HepG2 (cell line): Measurements from ENCODE around the gene NT5C. TPM values are rescaled to one million over a fixed set of nuclear protein-coding genes. Genes with fewer than 3 reads are reported as not detected.

Source experiments
- E2F2 ChIP-seq: sonication (generic); formaldehyde crosslinking; IDR thresholded peaks from 2 replicates; pipeline ENCODE4 v1.4.0; 2020; ENCODE audit warnings: missing genetic modification reagents, borderline replicate concordance
- HNRNPL ChIP-seq: fragments of 200-400 bp; formaldehyde crosslinking; IDR thresholded peaks from 2 replicates; pipeline ENCODE4 v1.6.1; 2017; ENCODE audit warnings: mild to moderate bottlenecking, low read depth, low read length
- KDM2A ChIP-seq: sonication (generic); formaldehyde crosslinking; IDR thresholded peaks from 2 replicates; pipeline ENCODE4 v1.4.0; 2020; ENCODE audit warnings: low read depth, missing genetic modification reagents, borderline replicate concordance
- PITX1 ChIP-seq: sonication (generic); formaldehyde crosslinking; IDR thresholded peaks from 2 replicates; pipeline ENCODE4 v1.5.1; 2020; ENCODE audit warnings: mild to moderate bottlenecking, missing genetic modification reagents
- RFX1 ChIP-seq: fragments of 450-650 bp; IDR thresholded peaks from 2 replicates; pipeline ENCODE4 v1.6.1; 2017
- WIZ ChIP-seq: sonication (generic); formaldehyde crosslinking; IDR thresholded peaks from 2 replicates; pipeline ENCODE4 v1.5.1; 2020; ENCODE audit warnings: mild to moderate bottlenecking, missing genetic modification reagents
- ZNF235 ChIP-seq: sonication (generic); formaldehyde crosslinking; IDR thresholded peaks from 2 replicates; pipeline ENCODE4 v1.8.1; 2023; ENCODE audit warnings: mild to moderate bottlenecking, missing genetic modification reagents, borderline replicate concordance
- ZNF484 ChIP-seq: sonication (generic); formaldehyde crosslinking; IDR thresholded peaks from 2 replicates; pipeline ENCODE4 v1.5.1; 2020; ENCODE audit warnings: mild to moderate bottlenecking, low read depth, missing genetic modification reagents, borderline replicate concordance
- ZNF572 ChIP-seq: sonication (generic); formaldehyde crosslinking; IDR thresholded peaks from 2 replicates; pipeline ENCODE4 v1.5.1; 2020; ENCODE audit warnings: mild to moderate bottlenecking, missing genetic modification reagents
- ZNF607 ChIP-seq: sonication (generic); formaldehyde crosslinking; IDR thresholded peaks from 2 replicates; pipeline ENCODE4 v1.5.1; 2020; ENCODE audit warnings: missing genetic modification reagents, mild to moderate bottlenecking, borderline replicate concordance
- ZNF670 ChIP-seq: sonication (generic); formaldehyde crosslinking; IDR thresholded peaks from 2 replicates; pipeline ENCODE4 v1.8.0; 2022; ENCODE audit warnings: mild to moderate bottlenecking, missing genetic modification reagents, borderline replicate concordance
- ZNF704 ChIP-seq: sonication (generic); formaldehyde crosslinking; IDR thresholded peaks from 2 replicates; pipeline ENCODE4 v1.8.1; 2023; ENCODE audit warnings: mild to moderate bottlenecking, inconsistent platforms, moderate library complexity, missing genetic modification reagents, borderline replicate concordance
- polyA plus RNA-seq, 8 experiments: library from polyadenylated mRNA; depleted of rRNA in 3 of 8; stranded (reverse) in 7 of 8; unstranded in 1 of 8; fragments of >200 nt; fragmentation: Illumina TruSeq in 4 of 8; extraction: Trizol in 4 of 8; gene quantifications; 2 replicates each; pipeline versions ENCODE4 v1.2.1 to v1.2.3, GENCODE V29; 2011 to 2016; ENCODE audit warnings: low read depth in 4 of 8, missing spikeins in 1 of 8, mixed read lengths in 1 of 8; ENCODE audit not compliant: insufficient read depth in 1 of 8
- total RNA-seq, 5 experiments: library from RNA; depleted of rRNA; stranded (reverse); fragments of >200 nt; fragmentation: Illumina TruSeq; extraction: Trizol; gene quantifications; 2 replicates each; pipeline ENCODE4 v1.2.3, GENCODE V29; 2016; ENCODE audit warnings: low read depth in 1 of 5
- TF ChIP-seq, protein P1 (sequence below), 2 experiments: sonication (generic) in 1 of 2; formaldehyde crosslinking in 1 of 2; IDR thresholded peaks; 2 replicates each; pipeline versions ENCODE4 v1.6.1 to v1.9.0; 2014 to 2022; ENCODE audit warnings: antibody characterized with exemption in 1 of 2, borderline replicate concordance in 1 of 2, inconsistent platforms in 1 of 2, low read depth in 1 of 2, missing genetic modification reagents in 1 of 2
- TF ChIP-seq, protein P2 (sequence below): sonication (generic); formaldehyde crosslinking; IDR thresholded peaks from 2 replicates; pipeline ENCODE4 v1.4.0; 2020; ENCODE audit warnings: missing genetic modification reagents
- TF ChIP-seq, protein P3 (sequence below): fragments of 450-650 bp; IDR thresholded peaks from 2 replicates; pipeline ENCODE4 v1.6.1; 2017

The NT5C gene
- total and polyA plus RNA-seq, 2 of the 13 experiments (the other 11 are each of a cell fraction or from before 2014, with no cell fraction given), result 42.8 to 48.6 TPM

DNA sequence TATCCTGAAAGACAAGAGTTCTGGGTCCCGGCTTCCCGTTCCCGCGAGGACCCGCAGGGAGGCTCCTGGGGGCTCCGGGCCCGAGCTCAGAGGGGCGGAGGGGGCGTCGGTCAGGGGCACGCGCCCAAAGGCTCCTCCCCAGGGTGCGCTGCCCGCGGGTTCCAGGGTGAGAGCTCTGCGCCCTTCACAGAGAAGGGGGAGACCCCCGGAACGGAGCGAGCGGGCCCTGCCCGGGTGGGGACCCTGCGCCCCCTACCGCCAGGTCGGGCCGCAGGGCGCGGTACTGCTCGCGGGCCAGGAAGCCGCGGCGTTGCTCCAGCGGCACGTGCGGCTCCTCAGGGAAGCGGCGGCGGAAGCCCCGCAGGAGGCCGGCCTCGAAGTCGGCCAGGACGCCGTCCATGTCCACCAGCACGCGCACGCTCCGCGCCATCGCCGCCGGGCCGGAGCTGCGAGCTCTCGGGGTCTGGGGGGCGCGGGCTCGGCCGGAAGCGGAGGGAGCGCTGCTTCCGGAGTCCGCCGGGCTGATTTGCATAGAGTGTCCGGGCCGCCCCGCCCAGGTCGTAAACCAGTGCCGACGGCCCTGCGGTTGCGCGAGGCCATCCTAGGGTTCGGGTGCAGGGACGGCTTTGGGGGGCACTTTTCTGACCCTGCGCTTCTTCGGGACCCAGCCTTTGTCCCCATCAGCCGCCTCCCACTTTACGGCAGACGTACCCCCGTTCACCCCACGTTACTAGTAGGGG lies at the start of gene NT5C (continued):
- TF ChIP-seq, protein P1, sequence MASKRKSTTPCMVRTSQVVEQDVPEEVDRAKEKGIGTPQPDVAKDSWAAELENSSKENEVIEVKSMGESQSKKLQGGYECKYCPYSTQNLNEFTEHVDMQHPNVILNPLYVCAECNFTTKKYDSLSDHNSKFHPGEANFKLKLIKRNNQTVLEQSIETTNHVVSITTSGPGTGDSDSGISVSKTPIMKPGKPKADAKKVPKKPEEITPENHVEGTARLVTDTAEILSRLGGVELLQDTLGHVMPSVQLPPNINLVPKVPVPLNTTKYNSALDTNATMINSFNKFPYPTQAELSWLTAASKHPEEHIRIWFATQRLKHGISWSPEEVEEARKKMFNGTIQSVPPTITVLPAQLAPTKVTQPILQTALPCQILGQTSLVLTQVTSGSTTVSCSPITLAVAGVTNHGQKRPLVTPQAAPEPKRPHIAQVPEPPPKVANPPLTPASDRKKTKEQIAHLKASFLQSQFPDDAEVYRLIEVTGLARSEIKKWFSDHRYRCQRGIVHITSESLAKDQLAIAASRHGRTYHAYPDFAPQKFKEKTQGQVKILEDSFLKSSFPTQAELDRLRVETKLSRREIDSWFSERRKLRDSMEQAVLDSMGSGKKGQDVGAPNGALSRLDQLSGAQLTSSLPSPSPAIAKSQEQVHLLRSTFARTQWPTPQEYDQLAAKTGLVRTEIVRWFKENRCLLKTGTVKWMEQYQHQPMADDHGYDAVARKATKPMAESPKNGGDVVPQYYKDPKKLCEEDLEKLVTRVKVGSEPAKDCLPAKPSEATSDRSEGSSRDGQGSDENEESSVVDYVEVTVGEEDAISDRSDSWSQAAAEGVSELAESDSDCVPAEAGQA (IDR thresholded peaks at IDR 0.05; ENCODE audit: low read depth), result no peak
- TF ChIP-seq, protein P1 (CRISPR knock-in tag; IDR thresholded peaks at IDR 0.05; ENCODE audit: borderline replicate concordance), result peak; percentile 64; the same call in 1 of the 2 replicates
- TF ChIP-seq ZNF607 (CRISPR knock-in tag) (peak; percentile 87; the same call in 1 of the 2 replicates), ZNF572 (CRISPR knock-in tag) (no peak), KDM2A (CRISPR knock-in tag) (peak; percentile 98), ZNF235 (CRISPR knock-in tag) (peak; percentile 65; the same call in 1 of the 2 replicates), RFX1 (no peak), HNRNPL (no peak), E2F2 (peak; percentile 13; the same call in 1 of the 2 replicates), ZNF704 (peak; percentile 87; the same call in 1 of the 2 replicates), ZNF670 (CRISPR knock-in tag) (no peak), ZNF484 (CRISPR knock-in tag) (no peak), WIZ (CRISPR knock-in tag) (peak; percentile 33; the same call in 1 of the 2 replicates), PITX1 (CRISPR knock-in tag) (no peak)
- TF ChIP-seq, protein P2, sequence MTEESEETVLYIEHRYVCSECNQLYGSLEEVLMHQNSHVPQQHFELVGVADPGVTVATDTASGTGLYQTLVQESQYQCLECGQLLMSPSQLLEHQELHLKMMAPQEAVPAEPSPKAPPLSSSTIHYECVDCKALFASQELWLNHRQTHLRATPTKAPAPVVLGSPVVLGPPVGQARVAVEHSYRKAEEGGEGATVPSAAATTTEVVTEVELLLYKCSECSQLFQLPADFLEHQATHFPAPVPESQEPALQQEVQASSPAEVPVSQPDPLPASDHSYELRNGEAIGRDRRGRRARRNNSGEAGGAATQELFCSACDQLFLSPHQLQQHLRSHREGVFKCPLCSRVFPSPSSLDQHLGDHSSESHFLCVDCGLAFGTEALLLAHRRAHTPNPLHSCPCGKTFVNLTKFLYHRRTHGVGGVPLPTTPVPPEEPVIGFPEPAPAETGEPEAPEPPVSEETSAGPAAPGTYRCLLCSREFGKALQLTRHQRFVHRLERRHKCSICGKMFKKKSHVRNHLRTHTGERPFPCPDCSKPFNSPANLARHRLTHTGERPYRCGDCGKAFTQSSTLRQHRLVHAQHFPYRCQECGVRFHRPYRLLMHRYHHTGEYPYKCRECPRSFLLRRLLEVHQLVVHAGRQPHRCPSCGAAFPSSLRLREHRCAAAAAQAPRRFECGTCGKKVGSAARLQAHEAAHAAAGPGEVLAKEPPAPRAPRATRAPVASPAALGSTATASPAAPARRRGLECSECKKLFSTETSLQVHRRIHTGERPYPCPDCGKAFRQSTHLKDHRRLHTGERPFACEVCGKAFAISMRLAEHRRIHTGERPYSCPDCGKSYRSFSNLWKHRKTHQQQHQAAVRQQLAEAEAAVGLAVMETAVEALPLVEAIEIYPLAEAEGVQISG (CRISPR knock-in tag), result peak; percentile 84
- TF ChIP-seq, protein P3, sequence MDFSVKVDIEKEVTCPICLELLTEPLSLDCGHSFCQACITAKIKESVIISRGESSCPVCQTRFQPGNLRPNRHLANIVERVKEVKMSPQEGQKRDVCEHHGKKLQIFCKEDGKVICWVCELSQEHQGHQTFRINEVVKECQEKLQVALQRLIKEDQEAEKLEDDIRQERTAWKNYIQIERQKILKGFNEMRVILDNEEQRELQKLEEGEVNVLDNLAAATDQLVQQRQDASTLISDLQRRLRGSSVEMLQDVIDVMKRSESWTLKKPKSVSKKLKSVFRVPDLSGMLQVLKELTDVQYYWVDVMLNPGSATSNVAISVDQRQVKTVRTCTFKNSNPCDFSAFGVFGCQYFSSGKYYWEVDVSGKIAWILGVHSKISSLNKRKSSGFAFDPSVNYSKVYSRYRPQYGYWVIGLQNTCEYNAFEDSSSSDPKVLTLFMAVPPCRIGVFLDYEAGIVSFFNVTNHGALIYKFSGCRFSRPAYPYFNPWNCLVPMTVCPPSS, result no peak
